GM21381 (cell line): ENCODE results near the gene SPTLC1.
"Not testable (repeated sequence)": the region's sequence is repeated elsewhere in the genome, so short reads cannot be mapped to it uniquely, and the experiment has no call there.

Experiments
- ATAC-seq: cut with Tn5 transposase; IDR thresholded peaks from one replicate; pipeline ENCODE4 v1.9.1; 2021; ENCODE audit warnings: mild to moderate bottlenecking, moderate library complexity; ENCODE audit not compliant: unreplicated experiment

The SPTLC1 gene

DNA sequence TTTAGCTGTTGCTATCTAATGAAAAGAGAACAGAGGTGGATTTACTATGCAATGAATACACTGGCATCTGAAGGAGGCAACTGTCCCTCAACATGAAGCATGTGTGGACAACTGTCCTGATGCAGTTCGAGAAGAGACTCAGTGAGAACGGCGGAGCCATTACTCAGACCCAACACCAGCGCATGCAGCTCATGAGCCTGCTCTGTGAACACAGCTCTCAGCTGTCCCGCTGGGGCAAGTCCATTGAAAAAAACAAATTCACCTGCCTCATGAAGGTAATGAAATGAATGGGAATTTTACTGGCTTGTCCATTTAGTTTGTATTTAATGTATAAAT, 78.8 kb downstream of the SPTLC1 start:
- ATAC-seq: no peak

DNA sequence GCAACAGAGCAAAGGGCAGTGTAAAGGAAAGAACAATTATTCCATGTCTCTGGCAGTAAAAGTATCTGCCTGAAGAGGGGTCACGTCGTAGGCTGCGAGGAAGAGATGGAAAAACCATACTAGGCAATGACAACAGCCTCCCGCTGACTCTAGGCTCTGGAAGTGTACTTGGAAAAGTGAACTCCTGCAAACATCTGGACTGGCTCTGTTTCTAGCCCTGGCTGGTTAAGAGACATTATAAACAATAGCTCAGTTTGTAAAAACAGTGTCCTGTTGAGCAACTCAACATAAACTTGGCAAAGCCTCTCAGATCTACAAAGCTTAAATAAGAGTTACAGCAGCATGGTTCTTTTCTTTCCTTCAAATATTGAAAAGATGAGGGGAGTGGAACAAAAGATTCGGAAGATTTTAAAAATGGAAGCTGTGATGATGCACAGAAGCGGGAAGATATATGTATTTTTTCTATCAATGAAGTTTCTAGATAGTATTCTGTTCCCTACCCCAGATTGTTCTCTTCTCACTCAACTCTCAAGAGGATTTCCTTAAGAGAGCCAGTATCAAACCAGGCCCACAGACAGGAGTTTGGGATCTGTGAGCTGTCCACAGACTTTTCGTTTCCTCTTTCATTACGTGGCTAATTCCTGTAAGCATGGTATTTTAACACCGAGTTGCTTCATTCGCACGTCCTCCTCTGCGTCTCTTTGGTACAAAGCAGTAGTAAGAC, 79.4 kb downstream of the SPTLC1 start:
- no peak for ATAC-seq

DNA sequence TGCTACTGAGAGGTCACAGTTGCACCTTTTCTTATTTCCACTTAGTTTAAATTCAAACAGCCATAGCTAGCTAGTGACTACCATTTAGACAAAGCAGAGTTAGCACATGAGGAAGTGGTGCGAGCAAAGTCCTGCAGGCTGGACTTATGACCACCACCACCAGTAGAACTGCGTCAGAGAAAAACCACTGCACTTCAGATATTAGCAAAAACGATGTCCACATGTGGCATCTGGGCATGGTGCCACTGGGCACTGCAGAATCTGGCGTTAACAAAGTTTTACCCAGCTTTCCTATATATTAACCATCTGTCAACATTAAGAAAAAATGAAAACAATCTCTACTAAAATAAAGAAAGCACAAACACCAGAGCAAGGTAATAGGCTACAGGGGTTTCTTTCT, 80.1 kb downstream of the SPTLC1 start:
- no peak for ATAC-seq

DNA sequence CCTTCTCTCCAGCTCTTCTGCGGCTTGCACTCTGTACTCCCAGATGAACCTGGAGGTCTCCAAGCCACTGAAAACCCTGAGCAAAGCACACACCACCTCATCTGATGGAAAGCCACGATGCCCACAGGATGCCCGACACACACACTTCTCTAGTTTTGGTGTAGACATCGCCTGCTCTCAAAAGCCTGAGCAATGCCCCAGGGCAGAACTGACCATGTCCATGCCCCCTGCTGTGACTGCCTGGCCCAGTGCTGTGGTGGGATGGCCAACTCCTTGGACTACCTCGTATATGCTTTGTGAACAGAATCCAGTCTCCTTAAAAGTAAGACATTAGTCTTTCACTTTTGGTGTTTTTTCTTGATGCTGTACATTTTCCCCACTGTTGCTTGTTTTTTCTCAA, 81.2 kb downstream of the SPTLC1 start:
- no peak for ATAC-seq

DNA sequence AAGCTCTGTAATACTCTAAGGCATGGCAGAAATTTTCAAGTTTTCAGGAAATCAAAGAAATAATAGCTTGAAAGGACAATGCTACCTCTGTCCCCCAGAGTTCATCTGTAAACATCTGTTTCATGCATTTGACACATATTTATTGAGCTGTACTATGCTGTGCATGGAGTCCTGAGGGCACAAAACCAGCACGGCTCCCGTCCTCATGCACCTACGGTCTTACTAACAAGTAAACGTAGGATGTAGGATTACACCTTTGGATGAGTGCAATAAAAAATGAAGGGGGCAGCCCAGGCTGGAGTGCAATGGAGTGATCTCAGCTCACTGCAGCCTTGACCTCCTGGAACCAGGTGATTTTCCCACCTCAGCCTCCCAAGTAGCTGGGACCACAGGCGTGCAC, 81.9 kb downstream of the SPTLC1 start:
- ATAC-seq: no peak

DNA sequence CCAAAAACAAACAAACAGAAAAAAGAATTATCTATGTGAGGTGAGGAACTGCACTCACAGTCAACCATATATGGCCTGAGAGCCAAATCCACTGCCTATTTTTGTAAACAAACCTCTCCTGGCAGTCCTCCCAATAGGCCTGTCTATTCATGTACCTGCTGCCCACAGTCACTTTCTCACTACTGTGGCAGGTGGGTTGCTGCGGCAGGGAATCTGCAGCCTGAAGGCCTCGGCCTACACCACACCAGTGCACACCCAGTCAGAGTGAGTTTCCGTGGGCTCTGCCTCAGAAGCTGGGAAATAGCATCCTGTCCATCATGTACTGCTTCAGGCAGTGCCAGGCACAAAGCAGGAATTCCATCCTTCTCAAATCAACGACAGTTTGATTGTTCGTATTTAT, 82.3 kb downstream of the SPTLC1 start:
- ATAC-seq: no peak

DNA sequence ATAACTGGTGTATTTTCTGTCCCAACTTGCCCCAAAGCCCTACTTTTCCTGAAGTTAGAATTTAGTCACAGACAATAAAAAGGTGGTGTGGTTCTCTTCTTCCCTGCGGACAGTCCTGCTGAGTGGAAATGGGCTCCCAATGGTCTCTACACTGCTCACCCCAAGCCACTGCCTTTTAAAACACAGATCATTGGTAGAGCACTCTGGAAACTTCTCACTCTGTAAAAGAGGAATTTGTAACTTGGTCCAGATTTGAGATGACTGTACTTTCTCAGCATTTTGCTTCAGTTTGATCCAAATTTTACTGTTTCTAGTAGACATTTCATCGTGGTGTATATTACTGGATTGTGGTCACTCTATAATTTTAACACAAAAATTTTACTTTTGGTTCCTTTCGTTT, 84.8 kb downstream of the SPTLC1 start:
- ATAC-seq: no peak

DNA sequence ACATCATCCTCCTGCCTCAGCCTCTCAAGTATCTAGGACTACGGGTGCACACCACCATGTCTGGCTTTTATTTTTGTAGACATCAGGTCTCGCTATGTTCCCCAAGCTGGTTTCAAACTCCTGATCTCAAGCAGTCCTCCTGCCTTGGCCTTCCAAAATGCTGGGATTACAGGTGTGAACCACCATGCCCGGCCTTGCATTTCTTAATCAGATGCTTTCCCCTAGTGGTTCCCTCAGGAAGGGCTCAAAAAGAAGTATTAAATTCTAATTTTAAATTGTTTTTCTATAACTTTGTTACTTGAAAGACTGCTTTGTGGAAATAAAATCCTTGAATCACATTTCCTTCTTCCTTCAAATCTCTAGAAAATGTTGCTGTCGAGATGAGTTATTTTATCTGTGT, 85.7 kb downstream of the SPTLC1 start:
- ATAC-seq: no peak

DNA sequence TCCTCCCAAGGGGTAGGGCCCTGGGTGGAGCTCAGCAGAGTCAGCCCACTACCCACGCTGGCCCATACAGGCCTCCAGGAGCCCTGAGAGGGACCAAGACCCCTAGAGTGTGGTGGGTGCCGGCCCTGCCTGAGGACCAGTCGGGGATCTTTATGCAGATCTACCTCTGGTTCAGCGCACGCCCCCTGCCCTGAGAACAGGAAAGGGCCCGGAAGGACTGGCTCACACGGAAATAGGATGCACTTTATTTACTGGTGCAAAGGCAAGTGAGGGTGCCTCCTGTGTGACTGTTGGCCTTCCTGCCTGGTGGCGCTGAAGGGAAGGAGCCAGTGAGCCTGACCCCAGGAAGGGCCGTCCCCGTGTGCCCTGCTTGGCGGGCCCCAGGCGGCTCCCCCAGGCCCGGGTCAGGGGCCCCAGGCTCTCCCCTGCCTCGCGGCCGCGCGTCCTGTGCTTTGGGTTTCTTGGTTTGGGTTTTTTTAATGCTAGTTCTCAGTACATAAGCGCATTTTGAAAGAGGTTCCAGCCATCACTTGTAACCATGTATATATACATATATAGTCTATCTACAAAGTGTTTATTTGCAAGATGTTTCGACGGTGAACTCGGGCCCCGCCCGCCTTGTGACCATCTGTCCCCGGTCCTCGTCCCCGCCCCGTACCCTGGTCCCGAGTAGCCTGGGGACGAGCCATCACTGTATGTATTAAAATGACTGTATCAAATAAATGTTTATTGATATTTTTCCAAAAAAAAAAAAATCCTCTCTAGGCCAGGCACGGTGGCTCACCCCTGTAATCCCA, 88.8 kb downstream of the SPTLC1 start:
- ATAC-seq: no peak

DNA sequence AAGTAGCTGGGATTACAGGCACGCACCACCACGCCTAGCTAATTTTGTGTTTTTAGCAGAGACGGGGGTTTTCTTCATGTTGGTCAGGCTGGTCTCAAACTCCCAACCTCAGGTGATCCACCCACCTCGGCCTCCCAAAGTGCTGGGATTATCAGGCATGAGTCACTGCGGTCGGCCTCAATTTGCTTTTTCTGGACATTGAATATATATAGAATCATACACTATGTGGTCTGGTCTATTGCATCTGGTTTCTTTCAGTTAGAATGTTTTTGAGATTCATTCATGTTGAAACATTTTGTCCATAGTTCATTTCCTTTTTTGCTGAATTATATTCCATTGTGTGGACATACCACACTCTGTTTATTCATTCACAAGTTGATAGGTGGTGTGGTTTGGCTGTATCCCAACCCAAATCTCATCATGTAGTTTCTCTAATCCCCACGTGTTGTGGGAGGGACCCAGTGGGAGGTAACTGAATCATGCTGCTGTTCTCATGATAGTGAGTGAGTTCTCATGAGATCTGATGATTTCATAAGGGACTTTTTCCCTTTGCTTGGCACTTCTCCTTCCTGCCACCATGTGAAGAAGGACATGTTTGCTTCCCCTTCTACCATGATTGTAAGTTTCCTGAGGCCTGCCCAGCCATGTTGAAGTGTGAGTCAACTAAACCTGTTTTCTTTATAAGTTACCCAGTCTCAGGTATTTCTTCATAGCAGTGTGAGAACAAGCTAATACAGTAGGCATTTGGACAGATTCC, 93.2 kb downstream of the SPTLC1 start:
- not testable (repeated sequence) for ATAC-seq

DNA sequence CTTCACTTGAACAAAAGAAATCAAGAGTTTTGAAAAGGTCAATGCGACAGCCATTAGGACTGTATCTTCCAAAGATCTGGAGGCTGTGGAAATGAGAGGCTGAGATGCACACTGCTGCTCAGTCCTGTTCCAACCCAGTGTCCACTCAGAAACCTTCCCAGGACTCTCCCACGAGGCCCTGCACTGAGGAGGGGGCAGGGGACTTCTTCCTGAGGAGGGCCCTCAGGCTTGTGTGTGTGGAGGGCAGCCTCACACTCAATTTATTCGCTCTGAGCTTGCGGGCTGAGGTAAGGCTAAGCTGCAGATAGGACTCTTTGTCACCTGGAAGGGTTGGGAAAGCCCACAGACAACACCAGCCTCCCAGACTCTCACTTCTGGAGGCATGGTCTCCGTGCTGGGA, 95.6 kb downstream of the SPTLC1 start:
- ATAC-seq: no peak

DNA sequence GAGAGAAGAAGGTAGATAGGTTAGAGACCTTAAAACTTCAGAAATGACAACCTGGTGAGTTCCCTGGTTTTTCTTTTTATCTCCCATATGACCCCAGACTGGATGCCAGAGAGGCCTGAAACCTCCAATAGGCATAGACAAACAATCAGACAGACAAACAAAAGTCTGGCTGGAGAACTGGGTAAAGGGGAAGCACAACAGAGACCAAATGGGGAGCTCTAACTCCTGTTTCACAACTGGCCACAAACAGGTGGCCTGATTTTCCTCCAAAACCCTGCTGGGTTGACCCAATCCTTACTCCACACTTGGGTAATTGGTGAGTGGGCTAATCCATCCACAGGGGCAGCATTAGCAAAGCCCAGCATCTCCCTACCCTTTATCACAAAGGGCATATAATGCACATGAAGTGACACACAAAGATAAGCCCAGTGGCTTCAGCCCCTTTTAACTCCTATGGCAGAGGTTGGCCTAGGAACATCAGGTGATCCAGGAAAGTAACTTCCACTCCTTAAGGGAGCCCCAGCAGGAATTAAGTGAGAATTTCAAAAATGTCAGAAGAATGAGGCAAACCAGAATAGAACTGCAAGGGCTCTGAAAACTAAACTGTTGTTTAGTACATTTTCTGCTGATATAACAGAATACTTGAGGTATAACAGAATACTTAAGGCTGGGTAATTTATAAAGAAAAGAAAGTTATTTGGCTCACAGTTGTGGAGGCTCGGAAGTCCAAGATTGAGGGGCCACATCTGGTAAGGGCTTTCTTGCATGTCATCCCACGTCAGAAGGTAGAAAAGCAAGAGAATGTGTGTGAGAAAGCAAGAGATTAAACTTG, 104.3 kb downstream of the SPTLC1 start:
- ATAC-seq: no peak

DNA sequence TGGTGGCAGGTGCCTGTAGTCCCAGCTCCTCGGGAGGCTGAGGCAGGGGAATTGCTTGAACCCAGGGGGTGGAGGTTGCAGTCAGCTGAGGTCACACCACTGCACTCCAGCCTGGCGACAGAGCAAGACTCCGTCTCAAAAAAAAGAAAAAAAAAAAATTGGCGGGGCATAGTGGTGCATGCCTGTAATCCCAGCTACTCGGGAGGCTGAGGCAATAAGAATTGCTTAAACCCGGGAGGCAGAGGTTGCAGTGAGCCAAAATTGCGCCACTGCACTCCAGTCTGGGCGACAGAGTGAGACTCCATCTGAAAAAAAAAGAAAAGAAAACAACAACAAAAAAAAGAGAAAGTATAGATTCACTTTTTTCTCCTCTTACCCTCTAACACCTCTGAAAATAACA, 105.0 kb downstream of the SPTLC1 start:
- not testable (repeated sequence) for ATAC-seq

DNA sequence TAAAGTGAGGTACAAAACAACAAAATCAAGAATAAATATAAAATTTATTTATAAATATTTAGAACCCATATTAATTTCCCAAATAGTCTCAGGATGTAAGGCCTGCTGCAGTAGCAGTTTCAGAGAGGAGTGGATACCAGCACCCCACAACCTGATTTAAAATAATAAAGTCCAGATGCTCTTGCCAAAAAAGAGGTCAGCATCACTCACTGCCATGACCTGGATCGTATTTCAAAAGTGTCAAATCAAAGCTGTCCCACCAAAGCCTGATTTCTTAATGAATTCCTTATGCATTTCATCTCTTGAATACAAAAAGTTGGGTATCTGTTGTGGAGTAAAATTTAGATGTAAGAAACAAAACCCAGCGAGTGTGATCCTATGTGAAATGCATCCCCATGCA, 107.2 kb downstream of the SPTLC1 start:
- ATAC-seq: no peak

DNA sequence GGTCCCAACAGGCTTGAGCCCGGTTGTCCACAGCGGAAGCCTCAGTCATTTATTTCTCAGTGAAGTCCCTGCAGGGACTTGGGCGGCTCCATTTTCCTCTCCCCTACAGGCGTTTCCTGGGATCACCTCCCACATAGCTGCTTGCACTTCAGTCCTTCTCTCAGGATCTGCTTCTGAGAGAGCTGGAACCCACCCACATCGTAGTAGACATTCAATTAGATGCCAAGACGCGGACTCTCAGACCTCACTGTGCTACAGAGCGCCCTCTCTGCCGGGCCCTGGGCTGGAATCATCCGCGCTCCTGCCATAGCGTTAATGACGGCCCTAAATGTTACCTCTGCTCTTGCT, 111.2 kb downstream of the SPTLC1 start:
- no peak for ATAC-seq

DNA sequence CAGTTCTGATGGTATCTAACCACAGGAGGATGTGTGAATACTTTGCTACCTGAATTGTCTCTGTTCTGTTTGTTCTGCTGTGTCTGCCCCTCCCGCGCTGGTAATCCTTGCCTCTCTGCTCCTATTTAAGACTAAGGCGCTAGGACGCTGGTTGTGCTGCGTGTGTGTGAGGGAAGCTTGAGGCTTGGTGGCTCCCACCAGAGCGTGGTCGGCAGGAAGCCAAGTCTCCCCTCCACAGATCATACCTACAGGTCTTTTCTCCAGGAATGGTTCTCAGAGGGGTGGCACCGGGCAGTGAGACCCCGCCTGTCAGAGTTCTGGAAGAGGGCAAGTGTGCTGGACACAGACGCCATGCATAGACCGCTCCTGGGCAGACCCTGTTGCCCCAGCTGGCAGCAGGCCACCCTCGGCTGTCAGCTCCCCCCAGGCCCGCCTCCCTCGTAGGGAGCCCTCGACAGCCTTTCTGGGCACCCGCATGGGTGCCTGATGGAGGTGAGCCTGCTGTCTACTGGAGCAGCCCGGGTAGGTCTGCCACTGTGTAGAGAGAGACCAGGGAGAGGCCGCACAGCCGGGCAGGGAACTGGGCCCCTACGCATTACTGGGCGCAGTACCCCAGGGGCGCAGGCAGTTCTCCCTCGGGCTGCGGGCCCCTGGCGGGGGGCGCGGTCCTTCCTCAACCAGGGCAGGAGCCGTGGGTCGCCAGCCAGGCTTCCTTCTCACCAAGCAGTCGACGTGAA, 111.7 kb downstream of the SPTLC1 start:
- ATAC-seq: no peak

DNA sequence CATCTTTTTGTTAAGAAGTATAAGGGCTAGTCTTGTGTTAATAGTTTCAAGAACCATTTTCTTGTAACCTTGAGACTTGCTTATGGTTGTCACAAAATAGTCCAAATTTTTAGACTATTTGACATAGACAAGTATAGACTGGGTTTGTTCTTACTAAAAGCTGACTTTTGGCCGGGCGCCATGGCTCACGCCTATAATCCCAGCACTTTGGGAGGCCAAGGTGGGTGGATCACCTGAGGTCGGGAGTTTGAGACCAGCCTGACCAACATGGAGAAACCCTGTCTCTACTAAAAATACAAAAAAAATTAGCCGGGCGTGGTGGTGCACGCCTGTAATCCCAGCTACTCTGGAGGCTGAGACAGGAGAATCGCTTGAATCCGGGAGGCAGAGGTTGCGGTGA, 113.3 kb downstream of the SPTLC1 start:
- ATAC-seq: not testable (repeated sequence)

DNA sequence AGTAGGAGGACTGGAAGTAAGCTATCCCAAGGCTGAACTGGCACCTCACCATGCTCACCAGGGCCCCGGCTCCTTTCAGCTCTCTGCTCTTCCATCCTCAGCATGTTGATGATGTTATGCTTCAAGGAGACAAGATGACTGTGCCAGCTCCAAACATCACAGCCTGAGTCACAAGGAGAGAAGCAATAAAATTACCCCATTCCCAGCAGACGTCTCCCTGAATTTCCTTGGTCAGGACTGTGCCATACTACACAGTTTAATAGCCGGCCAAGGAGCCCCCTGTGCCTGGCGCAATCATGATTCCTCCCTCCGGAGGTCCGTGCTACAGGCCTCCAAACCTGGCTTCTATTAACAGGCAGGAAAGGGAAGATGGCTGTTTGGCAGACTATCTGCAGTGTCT, 114.0 kb downstream of the SPTLC1 start:
- no peak for ATAC-seq

DNA sequence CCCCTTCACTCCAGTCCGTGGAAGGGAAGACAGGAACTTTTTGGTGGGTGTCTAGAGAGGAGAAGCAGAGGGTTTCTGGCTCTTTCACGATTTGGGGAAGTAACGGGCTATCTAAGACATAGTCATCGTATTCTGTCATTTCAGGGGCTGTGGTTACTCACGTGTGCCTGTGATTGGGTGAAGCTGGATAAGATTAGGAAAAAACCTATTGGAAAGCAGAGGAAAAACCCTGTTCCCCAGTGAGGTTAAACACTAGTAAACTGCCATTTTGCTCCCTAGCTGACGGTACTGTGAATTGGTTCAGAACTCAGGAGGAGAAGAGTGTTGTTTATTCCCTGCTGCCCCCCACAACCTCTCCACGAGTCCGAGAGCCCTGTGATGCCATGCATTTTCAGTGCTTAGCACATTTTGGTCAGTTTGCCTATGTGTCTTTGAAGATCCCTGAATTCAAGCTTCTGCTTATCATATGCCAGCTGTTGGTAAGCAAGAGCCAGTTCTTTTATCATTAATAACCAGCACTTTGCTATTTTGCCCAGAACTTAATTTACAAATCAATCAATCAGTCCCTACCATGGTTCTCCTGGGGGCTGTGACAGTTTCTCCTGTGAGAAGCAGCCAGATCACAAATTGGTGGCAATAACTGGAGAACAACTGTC, 120.1 kb downstream of the SPTLC1 start:
- no peak for ATAC-seq

DNA sequence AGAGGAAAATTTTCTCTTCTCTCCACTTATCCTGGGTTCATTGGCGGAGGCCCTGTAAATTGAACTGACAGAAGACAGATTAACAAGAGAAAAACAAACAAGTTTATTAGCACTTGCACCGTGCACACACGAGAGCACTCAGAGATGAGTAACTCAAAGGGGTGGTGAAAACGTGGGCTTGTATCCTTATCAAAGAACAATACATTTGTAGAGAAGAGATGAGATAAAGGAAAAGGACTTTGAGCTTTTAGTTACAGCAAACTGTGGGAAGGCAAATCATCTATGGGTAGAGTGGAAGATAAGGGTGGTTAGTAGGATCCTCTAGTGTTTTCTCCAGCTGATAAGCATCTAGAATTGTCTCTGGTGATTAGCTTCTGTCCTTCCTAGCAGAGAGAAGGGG, 120.8 kb downstream of the SPTLC1 start:
- ATAC-seq: no peak
